ENCODE results near the gene CSDE1. TPM values are rescaled to one million over a fixed set of nuclear protein-coding genes. Genes with fewer than 3 reads are reported as not detected.

Gene CSDE1
- total RNA-seq, 3 donors from 2014 or later = 489 to 1,906 (median 706) TPM

- Histone ChIP-seq H3K27me3 (no peaks in the 10 kb centered on the region), H3K27ac (no peak overlapping the region), H3K4me3 (no peak overlapping the region), H3K9me3 (no peaks in the 10 kb centered on the region), H3K4me1 (no peaks in the 10 kb centered on the region), H3K36me3 (peaks cover 6% of the 10 kb centered on the region)
- TF ChIP-seq POLR2AphosphoS5 (IDR thresholded peaks at IDR 0.05) (no peak), CTCF (IDR thresholded peaks at IDR 0.05) (no peak), POLR2A (IDR thresholded peaks at IDR 0.05) (no peak)
- intact Hi-C loops (cut with DNase I; ENCODE audit: low total_unique reads) = no loop called here
- DNase-seq (ENCODE audit: low spot score in 2 of 2) = no peak
Measured at GRCh38 chr1:114720492-114720891, 37.3 kb downstream of the CSDE1 start.

- intact Hi-C loops (cut with DNase I; ENCODE audit: low total_unique reads) = no loop called here
- no peak overlapping the region for H3K4me3 ChIP-seq
- TF ChIP-seq POLR2A (IDR thresholded peaks at IDR 0.05) = no peak
- TF ChIP-seq CTCF (IDR thresholded peaks at IDR 0.05) = no peak
- TF ChIP-seq POLR2AphosphoS5 (IDR thresholded peaks at IDR 0.05) = no peak
- H3K27ac ChIP-seq = no peak overlapping the region
- DNase-seq (ENCODE audit: low spot score in 2 of 2) = no peak
- no peaks in the 10 kb centered on the region for H3K4me1 ChIP-seq
- no peaks in the 10 kb centered on the region for H3K36me3 ChIP-seq
- H3K27me3 ChIP-seq = no peaks in the 10 kb centered on the region
- H3K9me3 ChIP-seq = no peaks in the 10 kb centered on the region
Measured at GRCh38 chr1:114719424-114719787, 38.4 kb downstream of the CSDE1 start.

GRCh38 chr1:114718661-114719423 is 38.9 kb downstream of the CSDE1 start:
- intact Hi-C loops (cut with DNase I; ENCODE audit: low total_unique reads) = no loop called here
- H3K9me3 ChIP-seq = no peaks in the 10 kb centered on the region
- H3K4me3 ChIP-seq = no peak overlapping the region
- TF ChIP-seq CTCF (IDR thresholded peaks at IDR 0.05) (no peak), POLR2A (IDR thresholded peaks at IDR 0.05) (no peak), POLR2AphosphoS5 (IDR thresholded peaks at IDR 0.05) (no peak)
- H3K4me1 ChIP-seq = no peaks in the 10 kb centered on the region
- H3K27ac ChIP-seq = no peak overlapping the region
- DNase-seq (ENCODE audit: low spot score in 2 of 2) = no peak
- H3K27me3 ChIP-seq = no peaks in the 10 kb centered on the region
- H3K36me3 ChIP-seq = no peaks in the 10 kb centered on the region

- H3K4me1 ChIP-seq = no peaks in the 10 kb centered on the region
- H3K36me3 ChIP-seq = no peaks in the 10 kb centered on the region
- H3K27ac ChIP-seq = peak within 1 kb of the TSS; percentile 88 to 89
- peak within 1 kb of the TSS; percentile 68 to 89 (median 86) for H3K4me3 ChIP-seq
- TF ChIP-seq POLR2AphosphoS5 (IDR thresholded peaks at IDR 0.05) (peak; percentile 84 to 92 (median 85)), CTCF (IDR thresholded peaks at IDR 0.05) (no peak), POLR2A (IDR thresholded peaks at IDR 0.05) (peak; percentile 23)
- no peaks in the 10 kb centered on the region for H3K9me3 ChIP-seq
- no peaks in the 10 kb centered on the region for H3K27me3 ChIP-seq
- intact Hi-C loops (cut with DNase I; ENCODE audit: low total_unique reads) = no loop called here
- peak; percentile 86 to 91 for DNase-seq (ENCODE audit: low spot score in 2 of 2)
Measured at GRCh38 chr1:114716304-114717170, 41.2 kb downstream of the CSDE1 start, which contains the start of gene NRAS. Gene NRAS (minus strand): TSS chr1:114716771. CDS start chr1:114716160, 611 bp downstream.

GRCh38 chr1:114715952-114716303 is 41.9 kb downstream of the CSDE1 start:
- TF ChIP-seq CTCF (IDR thresholded peaks at IDR 0.05) (no peak), POLR2AphosphoS5 (IDR thresholded peaks at IDR 0.05) (no peak), POLR2A (IDR thresholded peaks at IDR 0.05) (no peak)
- H3K9me3 ChIP-seq = no peaks in the 10 kb centered on the region
- H3K27ac ChIP-seq = peak overlapping the region; percentile 88 to 89
- H3K36me3 ChIP-seq = no peaks in the 10 kb centered on the region
- peak overlapping the region; percentile 68 to 89 (median 86) for H3K4me3 ChIP-seq
- no peaks in the 10 kb centered on the region for H3K4me1 ChIP-seq
- no peak for DNase-seq (ENCODE audit: low spot score in 2 of 2)
- no peaks in the 10 kb centered on the region for H3K27me3 ChIP-seq
- intact Hi-C loops (cut with DNase I; ENCODE audit: low total_unique reads) = no loop called here
